ENCODE measurements around the gene SYT11. TPM values are rescaled to one million over a fixed set of nuclear protein-coding genes. Genes with fewer than 3 reads are reported as not detected.

SYT11 gene
- polyA plus RNA-seq, 2 of the 4 experiments (the other 2 are of a cell fraction): 2.5 to 2.8 TPM

DNA sequence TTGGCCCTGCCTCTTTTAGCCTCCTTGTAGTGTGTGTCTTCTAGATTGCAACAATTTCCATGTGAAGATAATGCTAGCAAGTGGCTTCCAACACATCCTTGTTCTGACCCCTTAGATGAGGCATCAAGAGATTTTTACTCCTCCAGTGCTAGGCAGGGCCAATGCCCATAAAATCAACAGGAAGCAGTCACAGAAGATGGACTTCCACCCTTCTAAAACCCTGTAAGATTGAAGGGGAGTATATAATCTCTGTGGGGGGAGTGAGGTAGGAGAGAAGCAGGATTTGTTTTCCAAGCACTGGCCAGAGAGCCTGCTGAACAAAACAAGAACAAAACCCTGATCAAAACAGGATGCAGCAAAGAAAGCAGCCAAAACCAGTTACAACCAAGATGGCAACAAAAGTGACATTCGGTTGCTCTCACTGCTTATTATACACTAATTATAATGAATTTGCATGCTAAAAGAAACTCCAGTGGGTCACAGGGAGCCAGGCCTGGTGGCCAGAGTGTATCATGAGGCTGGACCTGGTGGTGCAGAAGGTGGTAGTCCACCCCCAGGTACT, 14.4 kb upstream of the SYT11 start:
- DNase-seq (ENCODE audit: low read depth in 1 of 2, low spot score in 1 of 2) (no peak), FAIRE-seq (no peak), ATAC-seq (no peak)
- TF ChIP-seq, protein P1, sequence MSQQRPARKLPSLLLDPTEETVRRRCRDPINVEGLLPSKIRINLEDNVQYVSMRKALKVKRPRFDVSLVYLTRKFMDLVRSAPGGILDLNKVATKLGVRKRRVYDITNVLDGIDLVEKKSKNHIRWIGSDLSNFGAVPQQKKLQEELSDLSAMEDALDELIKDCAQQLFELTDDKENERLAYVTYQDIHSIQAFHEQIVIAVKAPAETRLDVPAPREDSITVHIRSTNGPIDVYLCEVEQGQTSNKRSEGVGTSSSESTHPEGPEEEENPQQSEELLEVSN (IDR thresholded peaks at IDR 0.05; ENCODE audit: borderline replicate concordance, low read depth): no peak
- TF ChIP-seq KDM5A (IDR thresholded peaks at IDR 0.05) (no peak), HEYL (CRISPR knock-in tag; IDR thresholded peaks at IDR 0.05) (no peak), SMC3 (IDR thresholded peaks at IDR 0.05) (no peak), BHLHE40 (IDR thresholded peaks at IDR 0.05; ENCODE audit: low read depth, low read length) (no peak), NPAS2 (CRISPR knock-in tag; IDR thresholded peaks at IDR 0.05; ENCODE audit: borderline replicate concordance) (no peak), MAZ (IDR thresholded peaks at IDR 0.05; ENCODE audit: borderline replicate concordance, low read depth, low read length) (no peak), CBX2 (IDR thresholded peaks at IDR 0.05; ENCODE audit: borderline replicate concordance, low read depth) (no peak), KDM1A (IDR thresholded peaks at IDR 0.05; ENCODE audit: low read depth) (no peak), RARB (CRISPR knock-in tag; IDR thresholded peaks at IDR 0.05) (no peak)
- TF ChIP-seq, protein P2, sequence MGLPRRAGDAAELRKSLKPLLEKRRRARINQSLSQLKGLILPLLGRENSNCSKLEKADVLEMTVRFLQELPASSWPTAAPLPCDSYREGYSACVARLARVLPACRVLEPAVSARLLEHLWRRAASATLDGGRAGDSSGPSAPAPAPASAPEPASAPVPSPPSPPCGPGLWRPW (IDR thresholded peaks at IDR 0.05): no peak
- TF ChIP-seq, protein P3, sequence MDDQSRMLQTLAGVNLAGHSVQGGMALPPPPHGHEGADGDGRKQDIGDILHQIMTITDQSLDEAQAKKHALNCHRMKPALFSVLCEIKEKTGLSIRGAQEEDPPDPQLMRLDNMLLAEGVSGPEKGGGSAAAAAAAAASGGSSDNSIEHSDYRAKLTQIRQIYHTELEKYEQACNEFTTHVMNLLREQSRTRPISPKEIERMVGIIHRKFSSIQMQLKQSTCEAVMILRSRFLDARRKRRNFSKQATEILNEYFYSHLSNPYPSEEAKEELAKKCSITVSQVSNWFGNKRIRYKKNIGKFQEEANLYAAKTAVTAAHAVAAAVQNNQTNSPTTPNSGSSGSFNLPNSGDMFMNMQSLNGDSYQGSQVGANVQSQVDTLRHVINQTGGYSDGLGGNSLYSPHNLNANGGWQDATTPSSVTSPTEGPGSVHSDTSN (IDR thresholded peaks at IDR 0.05): no peak
- no peaks in the 10 kb centered on the region for H3K4me1 ChIP-seq
- 96% methylated on average over 1 of the region's 1 CpG for WGBS (ENCODE audit: missing lambda C conversion rate)
- H3K4me2 ChIP-seq: no peak overlapping the region
- POLR2A ChIA-PET: no interaction called here
- no peak overlapping the region for H3K4me3 ChIP-seq
- no peaks in the 10 kb centered on the region for H3K9me3 ChIP-seq
- CTCF ChIA-PET: no interaction called here
- H3K27ac ChIP-seq: no peak overlapping the region

DNA sequence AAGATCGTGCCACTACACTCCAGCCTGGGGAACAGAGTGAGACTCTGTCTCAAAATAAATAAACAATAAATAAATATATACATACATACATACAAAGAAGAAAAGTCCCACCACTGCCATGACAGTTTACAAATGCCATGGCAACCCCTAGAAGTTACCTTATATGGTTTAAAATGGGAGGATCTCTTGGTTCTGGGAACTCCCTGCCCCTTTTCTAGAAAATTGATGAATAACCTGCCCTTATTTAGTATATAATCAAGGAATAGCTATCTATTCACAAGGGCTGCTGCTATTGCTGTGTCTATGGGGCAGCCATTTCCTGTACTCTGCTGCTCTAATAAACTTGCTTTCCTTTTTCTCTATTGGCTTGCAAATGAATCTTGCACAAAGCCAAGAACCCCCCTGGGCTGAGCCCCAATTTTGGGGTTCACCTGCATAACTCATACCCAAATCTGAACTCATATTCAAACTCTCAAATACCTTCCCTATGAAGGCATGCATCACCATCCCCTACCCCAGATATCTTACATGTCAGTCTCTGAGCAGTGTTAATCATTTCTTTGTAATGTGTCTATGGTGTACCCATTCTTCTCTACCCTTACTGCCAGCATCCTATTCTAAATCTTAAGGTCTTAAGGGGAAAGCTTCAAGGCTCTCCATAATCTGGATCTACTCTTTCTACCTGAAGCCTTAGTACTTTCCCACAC, 11.4 kb upstream of the SYT11 start:
- 80% methylated on average over 1 of the region's 1 CpG for WGBS (ENCODE audit: missing lambda C conversion rate)
- TF ChIP-seq CBX2 (IDR thresholded peaks at IDR 0.05; ENCODE audit: borderline replicate concordance, low read depth): no peak
- ChIA-PET POLR2A (no interaction called here), CTCF (interaction anchor here (1.8 kb wide), 1 partner anchor 14 kb away, joined by 4 read pairs; no protein-coding TSS in a partner anchor)
- DNase-seq (ENCODE audit: low read depth in 1 of 2, low spot score in 1 of 2) (no peak), ATAC-seq (no peak), FAIRE-seq (no peak)
- Histone ChIP-seq H3K9me3 (no peaks in the 10 kb centered on the region), H3K27ac (no peak overlapping the region), H3K4me3 (no peak overlapping the region), H3K4me1 (no peaks in the 10 kb centered on the region), H3K4me2 (no peak overlapping the region)

DNA sequence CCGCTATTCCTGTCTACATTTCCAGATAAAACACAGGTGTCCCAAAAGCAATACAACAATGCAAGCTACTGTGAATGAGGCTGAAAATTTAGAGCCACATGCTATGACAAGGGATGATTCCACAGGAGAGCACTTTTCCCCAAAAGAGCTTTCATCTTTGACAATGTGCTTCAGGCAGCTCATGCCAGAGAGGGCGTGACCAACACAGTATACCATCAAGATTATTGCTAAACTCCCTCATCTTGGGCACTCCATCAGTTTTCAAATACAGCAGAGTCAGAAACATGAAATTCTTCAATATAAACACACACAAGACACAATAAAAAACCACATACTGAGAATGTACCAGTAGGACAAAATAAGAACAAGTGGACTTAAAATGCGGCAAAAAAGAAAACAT, 9.0 kb upstream of the SYT11 start:
- Histone ChIP-seq H3K27ac (no peak overlapping the region), H3K4me2 (no peak overlapping the region), H3K4me1 (no peaks in the 10 kb centered on the region; the same call in 2 of the 3 replicates), H3K4me3 (no peak overlapping the region), H3K9me3 (no peaks in the 10 kb centered on the region)
- TF ChIP-seq, protein P2 (IDR thresholded peaks at IDR 0.05): no peak
- TF ChIP-seq RAD21 (conservative IDR thresholded peaks at IDR 0.05 in 1 of 2, IDR thresholded peaks at IDR 0.05 in 1 of 2): no peak
- no peak for TF ChIP-seq HOXB13 (CRISPR knock-in tag; IDR thresholded peaks at IDR 0.05; ENCODE audit: low read depth)
- no peak for TF ChIP-seq EP300 (IDR thresholded peaks at IDR 0.05)
- TF ChIP-seq JUN (IDR thresholded peaks at IDR 0.05): no peak
- no peak for TF ChIP-seq KDM1A (IDR thresholded peaks at IDR 0.05; ENCODE audit: low read depth)
- TF ChIP-seq, protein P4, sequence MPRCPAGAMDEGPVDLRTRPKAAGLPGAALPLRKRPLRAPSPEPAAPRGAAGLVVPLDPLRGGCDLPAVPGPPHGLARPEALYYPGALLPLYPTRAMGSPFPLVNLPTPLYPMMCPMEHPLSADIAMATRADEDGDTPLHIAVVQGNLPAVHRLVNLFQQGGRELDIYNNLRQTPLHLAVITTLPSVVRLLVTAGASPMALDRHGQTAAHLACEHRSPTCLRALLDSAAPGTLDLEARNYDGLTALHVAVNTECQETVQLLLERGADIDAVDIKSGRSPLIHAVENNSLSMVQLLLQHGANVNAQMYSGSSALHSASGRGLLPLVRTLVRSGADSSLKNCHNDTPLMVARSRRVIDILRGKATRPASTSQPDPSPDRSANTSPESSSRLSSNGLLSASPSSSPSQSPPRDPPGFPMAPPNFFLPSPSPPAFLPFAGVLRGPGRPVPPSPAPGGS (IDR thresholded peaks at IDR 0.05): no peak
- no peak for TF ChIP-seq HOXB5 (CRISPR knock-in tag; IDR thresholded peaks at IDR 0.05)
- no peak for TF ChIP-seq EHF (CRISPR knock-in tag; IDR thresholded peaks at IDR 0.05)
- TF ChIP-seq EHMT2 (IDR thresholded peaks at IDR 0.05; ENCODE audit: low read depth): no peak
- TF ChIP-seq, protein P3 (IDR thresholded peaks at IDR 0.05): no peak
- TF ChIP-seq ZFP36 (IDR thresholded peaks at IDR 0.05; ENCODE audit: borderline replicate concordance, partially characterized antibody): no peak
- no peak for TF ChIP-seq SREBF2 (IDR thresholded peaks at IDR 0.05)
- TF ChIP-seq FOXS1 (CRISPR knock-in tag; IDR thresholded peaks at IDR 0.05): no peak
- TF ChIP-seq HEYL (CRISPR knock-in tag; IDR thresholded peaks at IDR 0.05): no peak
- no peak for TF ChIP-seq HDAC2 (IDR thresholded peaks at IDR 0.05)
- no peak for TF ChIP-seq PHF8 (IDR thresholded peaks at IDR 0.05; ENCODE audit: borderline replicate concordance, low read depth)
- no peak for TF ChIP-seq POLR2A (IDR thresholded peaks at IDR 0.05; ENCODE audit: low read length)
- TF ChIP-seq CBX8 (IDR thresholded peaks at IDR 0.05): no peak
- ChIA-PET CTCF (interaction anchor here (0.9 kb wide), 1 partner anchor 216 kb away, joined by 3 read pairs; no protein-coding TSS in a partner anchor), POLR2A (no interaction called here)
- ATAC-seq: no peak
- 94% methylated on average over 3 of the region's 3 CpGs for WGBS (ENCODE audit: missing lambda C conversion rate)
- FAIRE-seq: no peak
- DNase-seq (ENCODE audit: low read depth in 1 of 2, low spot score in 1 of 2): no peak

Data from A549 (cell line).